Astrocyte of the cerebellum (primary cell): ENCODE measurements around the gene C1QTNF1.

Source experiments
- DNase-seq: peaks from one replicate; pipeline ENCODE4 v3.0.0-alpha.2; 2011; ENCODE audit warnings: low read depth
- H3K4me3 ChIP-seq: 2 replicates; pipeline ENCODE4 v1.5.1; 2011; ENCODE audit warnings: mild to moderate bottlenecking, low read depth, low read length, moderate library complexity
- in situ Hi-C: cut with HindIII; loops from 2 replicates; pipeline ENCODE4 v1.10.0; 2017; ENCODE audit warnings: low sequenced_read_pairs
- TF ChIP-seq, protein P1 (sequence below): IDR thresholded peaks from 2 replicates; pipeline ENCODE4 v1.5.1; 2012; ENCODE audit warnings: low read length, low read depth, moderate library complexity, mild to moderate bottlenecking; ENCODE audit errors: missing control alignments

The C1QTNF1 gene

DNA sequence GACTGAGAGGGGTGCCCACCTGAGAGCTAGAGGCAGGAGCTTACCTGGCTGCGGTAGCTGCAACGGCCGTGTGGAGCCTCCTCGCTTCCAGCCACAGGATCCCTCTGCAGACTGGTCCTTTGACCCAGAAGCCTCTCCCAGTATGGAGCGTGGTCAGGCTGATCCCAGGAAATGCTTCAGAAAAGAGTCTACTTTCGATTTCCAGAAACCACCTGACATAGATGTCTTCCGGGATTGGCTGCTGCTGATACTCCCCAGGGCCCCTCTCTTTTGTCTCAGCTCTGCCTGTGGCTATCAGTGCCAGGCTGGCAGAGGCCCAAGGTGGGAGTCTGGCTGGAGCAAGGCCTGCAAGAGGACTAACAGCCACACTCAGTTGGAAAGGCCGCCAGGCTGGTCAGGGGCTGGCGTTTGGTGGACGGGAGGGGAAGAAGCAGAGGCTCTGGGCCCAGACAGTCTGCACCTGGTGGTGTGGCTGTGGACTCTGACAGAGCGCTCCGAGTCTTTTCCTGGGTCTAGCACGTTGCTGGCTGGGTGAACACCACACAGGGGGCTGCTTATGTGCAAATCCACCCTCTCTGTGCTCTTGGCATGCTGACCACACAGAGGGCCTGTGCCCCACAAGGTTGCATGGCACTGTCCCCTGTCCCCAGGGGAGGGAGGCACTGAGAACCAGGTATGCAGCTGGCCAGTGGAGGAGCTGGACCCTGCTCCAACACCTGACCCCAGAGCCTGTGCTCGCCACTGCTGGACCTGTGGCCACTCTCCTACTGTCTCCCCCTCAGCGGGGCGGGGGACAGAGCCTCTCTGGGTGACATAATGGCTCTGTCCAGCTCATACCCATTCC is 44.0 kb upstream of the C1QTNF1 start, which contains the start of gene LGALS3BP:
LGALS3BP (minus strand) TSS at position 144 of the 844 bp plus-strand sequence. CDS start 2,732 bp downstream, outside the sequence.
- in situ Hi-C loops, result no loop called here
- H3K4me3 ChIP-seq, result peak within 1 kb of the TSS; percentile 40
- TF ChIP-seq, protein P1, sequence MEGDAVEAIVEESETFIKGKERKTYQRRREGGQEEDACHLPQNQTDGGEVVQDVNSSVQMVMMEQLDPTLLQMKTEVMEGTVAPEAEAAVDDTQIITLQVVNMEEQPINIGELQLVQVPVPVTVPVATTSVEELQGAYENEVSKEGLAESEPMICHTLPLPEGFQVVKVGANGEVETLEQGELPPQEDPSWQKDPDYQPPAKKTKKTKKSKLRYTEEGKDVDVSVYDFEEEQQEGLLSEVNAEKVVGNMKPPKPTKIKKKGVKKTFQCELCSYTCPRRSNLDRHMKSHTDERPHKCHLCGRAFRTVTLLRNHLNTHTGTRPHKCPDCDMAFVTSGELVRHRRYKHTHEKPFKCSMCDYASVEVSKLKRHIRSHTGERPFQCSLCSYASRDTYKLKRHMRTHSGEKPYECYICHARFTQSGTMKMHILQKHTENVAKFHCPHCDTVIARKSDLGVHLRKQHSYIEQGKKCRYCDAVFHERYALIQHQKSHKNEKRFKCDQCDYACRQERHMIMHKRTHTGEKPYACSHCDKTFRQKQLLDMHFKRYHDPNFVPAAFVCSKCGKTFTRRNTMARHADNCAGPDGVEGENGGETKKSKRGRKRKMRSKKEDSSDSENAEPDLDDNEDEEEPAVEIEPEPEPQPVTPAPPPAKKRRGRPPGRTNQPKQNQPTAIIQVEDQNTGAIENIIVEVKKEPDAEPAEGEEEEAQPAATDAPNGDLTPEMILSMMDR, result no peak
- peak; percentile 51 for DNase-seq

DNA sequence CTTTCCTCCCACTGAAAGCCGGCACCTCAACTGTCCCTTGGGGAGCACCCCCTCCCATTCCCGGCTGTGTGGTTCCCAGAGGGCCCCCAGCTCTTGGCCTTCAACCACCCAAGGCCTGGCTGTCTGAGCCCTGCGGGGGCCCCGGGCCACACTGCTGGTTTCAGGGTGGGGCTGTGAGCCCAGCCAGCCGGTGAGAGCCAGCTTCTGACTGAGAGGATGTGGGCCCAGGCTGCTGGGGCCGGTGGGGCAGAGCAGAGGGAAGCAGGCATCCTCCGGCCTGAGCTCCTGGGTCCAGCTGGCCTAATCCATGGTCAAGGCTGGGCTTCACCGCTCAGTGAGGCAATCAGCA is 43.4 kb upstream of the C1QTNF1 start:
- in situ Hi-C loops, result no loop called here
- no peak for DNase-seq
- H3K4me3 ChIP-seq, result no peak overlapping the region
- TF ChIP-seq, protein P1, result no peak

DNA sequence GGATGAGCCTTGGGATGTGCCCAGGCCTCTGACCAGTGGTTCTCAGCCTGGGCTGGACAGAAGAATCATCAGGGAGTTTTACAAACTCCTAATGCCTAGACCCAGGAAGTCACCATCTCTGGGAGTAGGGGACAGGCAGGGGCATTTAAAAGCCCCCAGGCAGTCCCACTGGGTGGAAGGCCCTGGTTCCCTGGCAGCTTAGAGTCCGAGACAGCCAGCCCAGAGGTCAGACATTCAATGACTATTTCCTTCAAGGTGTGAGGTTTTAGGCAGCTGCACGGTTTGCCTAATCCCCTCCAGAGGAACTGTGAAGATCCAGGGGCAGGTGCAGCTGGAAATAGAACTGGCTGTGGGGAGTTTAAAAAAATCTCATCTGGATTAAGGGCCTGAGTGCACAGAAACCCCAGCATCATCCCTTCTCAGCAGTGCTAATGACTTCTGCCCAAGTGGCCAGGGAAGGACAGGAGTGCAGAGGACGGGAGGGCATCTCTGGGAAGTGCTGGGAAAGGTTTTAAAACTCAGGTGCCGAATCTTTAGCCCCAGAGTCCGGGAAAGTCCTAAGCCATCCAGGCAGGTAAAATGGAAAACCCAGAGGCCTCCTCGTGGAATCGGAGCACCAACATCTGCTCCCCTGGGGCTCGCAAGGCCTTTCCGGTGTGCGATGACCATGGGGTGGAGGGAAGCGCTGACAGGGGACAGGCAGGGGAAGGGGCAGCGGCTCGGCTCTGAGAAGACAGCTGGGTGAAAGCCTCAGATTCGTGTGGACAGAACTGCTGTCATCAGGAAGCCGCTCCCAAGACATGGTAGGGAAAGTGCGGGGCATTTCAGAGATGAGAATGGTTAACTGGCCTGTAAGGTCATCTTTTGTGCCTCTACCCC is 42.7 kb upstream of the C1QTNF1 start:
- in situ Hi-C loops, result no loop called here
- TF ChIP-seq, protein P1, result no peak
- DNase-seq, result no peak
- H3K4me3 ChIP-seq, result no peak overlapping the region

DNA sequence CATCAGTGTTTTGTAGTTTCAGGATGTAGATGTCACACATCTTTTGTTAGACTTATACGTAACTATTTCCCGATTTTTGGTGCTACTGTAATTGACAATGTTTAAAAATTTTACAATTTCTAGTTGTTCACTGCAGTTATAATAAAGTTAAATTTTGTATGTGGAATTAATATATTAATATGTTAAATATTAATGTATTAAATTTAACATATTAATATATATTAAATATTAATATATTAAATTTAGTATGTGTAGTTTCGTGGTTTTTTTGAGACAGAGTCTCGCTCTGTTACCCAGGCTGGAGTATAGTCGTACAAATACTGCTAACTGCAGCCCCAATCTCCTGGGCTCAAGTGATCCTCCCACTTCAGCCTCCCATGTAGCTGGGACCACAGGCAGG is 38.6 kb upstream of the C1QTNF1 start:
- in situ Hi-C loops, result no loop called here
- no peak overlapping the region for H3K4me3 ChIP-seq
- DNase-seq, result no peak
- TF ChIP-seq, protein P1, result no peak

DNA sequence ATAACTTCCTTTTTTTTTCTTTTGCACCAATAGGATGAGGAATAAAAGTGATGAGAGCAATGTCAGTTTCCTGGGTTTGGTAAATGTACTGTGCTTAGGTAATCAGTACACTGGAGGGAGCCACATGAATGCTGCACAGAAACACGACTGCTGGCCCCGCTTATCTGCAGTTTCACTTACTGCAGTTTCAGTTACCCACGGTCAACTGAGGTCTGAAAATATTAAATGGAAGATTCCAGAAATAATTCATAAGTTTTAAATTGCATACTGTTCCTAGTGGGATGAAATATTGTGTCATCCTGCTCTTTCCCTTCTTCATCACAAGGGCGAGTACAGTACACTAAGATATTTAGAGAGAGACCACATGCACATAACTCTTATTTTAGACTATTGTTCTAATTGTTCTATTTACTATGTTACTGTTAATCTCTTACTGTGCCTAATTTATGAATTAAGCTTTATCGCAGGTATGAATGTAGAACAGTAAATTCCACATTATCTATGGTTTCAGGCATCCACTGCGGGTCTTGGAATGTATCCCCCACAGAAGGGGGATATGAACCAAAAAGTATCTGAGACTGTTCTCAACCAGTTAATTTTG is 37.8 kb upstream of the C1QTNF1 start:
- H3K4me3 ChIP-seq, result no peak overlapping the region
- peak; percentile 81 for DNase-seq
- in situ Hi-C loops, result no loop called here
- TF ChIP-seq, protein P1, result peak; percentile 45

DNA sequence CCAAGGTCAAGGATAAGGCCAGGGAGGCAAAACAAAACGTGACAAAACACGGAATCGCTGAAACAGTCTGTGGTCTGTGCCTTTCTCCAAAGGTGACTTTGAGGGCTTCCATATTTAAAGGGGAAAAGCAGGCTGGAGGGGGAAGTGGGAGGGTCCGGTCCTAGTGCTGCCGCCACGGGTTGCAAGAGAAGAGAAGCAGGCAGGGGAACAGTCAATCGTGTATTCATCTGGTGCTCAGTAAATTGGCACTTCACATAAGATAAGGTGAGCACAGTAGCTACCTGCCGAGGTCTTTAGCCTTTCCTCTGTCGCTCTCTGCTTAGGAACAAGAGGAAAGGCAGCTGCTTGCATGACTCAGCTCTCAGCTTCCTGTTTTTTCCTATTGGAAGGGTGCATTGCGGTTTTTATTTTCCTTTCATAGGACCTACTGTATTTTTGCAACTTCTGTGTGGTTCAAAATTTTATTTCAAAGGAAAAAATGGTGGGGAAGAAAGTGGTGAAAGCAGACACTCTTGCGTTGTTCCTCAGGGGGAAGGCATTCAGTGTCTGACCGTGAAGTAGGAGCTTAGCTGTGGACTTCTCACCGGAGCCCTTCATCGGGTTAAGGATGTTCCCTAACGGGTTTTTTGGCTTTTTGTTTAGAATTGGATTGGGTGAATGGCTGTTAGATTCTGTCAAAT is 37.2 kb upstream of the C1QTNF1 start:
- TF ChIP-seq, protein P1, result no peak
- DNase-seq, result peak; percentile 45
- in situ Hi-C loops, result no loop called here
- H3K4me3 ChIP-seq, result peak overlapping the region; percentile 1
